HG02588 (cell line): ENCODE data around the gene STK32A.
"Not testable (repeated sequence)": the region's sequence is repeated elsewhere in the genome, so short reads cannot be mapped to it uniquely, and the experiment has no call there.

Experiments
- ATAC-seq: cut with Tn5 transposase; IDR thresholded peaks from one replicate; pipeline ENCODE4 v1.9.1; 2021; ENCODE audit warnings: mild to moderate bottlenecking, moderate library complexity; ENCODE audit not compliant: unreplicated experiment

Gene STK32A

GRCh38 chr5:147341345-147341744 lies 106.5 kb downstream of the STK32A start:
- ATAC-seq, result no peak

GRCh38 chr5:147344861-147345260 lies 110.0 kb downstream of the STK32A start:
- ATAC-seq, result no peak

- no peak for ATAC-seq
These were observed 111.3 kb downstream of the STK32A start for GRCh38 chr5:147346006-147346561.

GRCh38 chr5:147348046-147348445 lies 113.2 kb downstream of the STK32A start:
- ATAC-seq, result no peak

- ATAC-seq, result no peak
These were observed 113.6 kb downstream of the STK32A start for GRCh38 chr5:147348451-147348850.

GRCh38 chr5:147349241-147349640 lies 114.4 kb downstream of the STK32A start:
- ATAC-seq, result no peak

GRCh38 chr5:147359101-147359500 lies 124.3 kb downstream of the STK32A start:
- no peak for ATAC-seq

- ATAC-seq, result no peak
These were observed 124.8 kb downstream of the STK32A start for GRCh38 chr5:147359581-147359980.

- no peak for ATAC-seq
These were observed 126.0 kb downstream of the STK32A start for GRCh38 chr5:147360816-147361215.

- no peak for ATAC-seq
These were observed 126.8 kb downstream of the STK32A start for GRCh38 chr5:147361441-147362175.

GRCh38 chr5:147367381-147367780 lies 132.6 kb downstream of the STK32A start:
- not testable (repeated sequence) for ATAC-seq

- peak; percentile 62 for ATAC-seq
These were observed 135.0 kb downstream of the STK32A start for GRCh38 chr5:147369742-147370374.

- ATAC-seq, result no peak
These were observed 136.5 kb downstream of the STK32A start for GRCh38 chr5:147371290-147371689.

- no peak for ATAC-seq
These were observed 137.4 kb downstream of the STK32A start for GRCh38 chr5:147372191-147372590.

- no peak for ATAC-seq
These were observed 138.5 kb downstream of the STK32A start for GRCh38 chr5:147373328-147373727.

GRCh38 chr5:147375151-147375550 lies 140.3 kb downstream of the STK32A start:
- ATAC-seq, result no peak

- no peak for ATAC-seq
These were observed 142.9 kb downstream of the STK32A start for GRCh38 chr5:147377682-147378081.

GRCh38 chr5:147381555-147381954 lies 146.7 kb downstream of the STK32A start:
- no peak for ATAC-seq

- no peak for ATAC-seq
These were observed 147.9 kb downstream of the STK32A start for GRCh38 chr5:147382776-147383175.

GRCh38 chr5:147384346-147385193 lies 149.7 kb downstream of the STK32A start:
- no peak for ATAC-seq

GRCh38 chr5:147387109-147387508 lies 152.3 kb downstream of the STK32A start:
- ATAC-seq, result no peak
